A549 (cell line): ENCODE measurements around the gene SPAST. TPM values are rescaled to one million over a fixed set of nuclear protein-coding genes. Genes with fewer than 3 reads are reported as not detected.

Experiments used
- ATAC-seq, 2 experiments: fragments of 200-7000 bp in 1 of 2; fragments of >200 bp in 1 of 2; cut with Nextera tagmentation in 1 of 2; cut with Tn5 transposase in 1 of 2; 3 replicates each; pipeline versions ENCODE4 v1.8.0 to v1.9.1; 2018 to 2020; ENCODE audit warnings: mild to moderate bottlenecking in 1 of 2, moderate library complexity in 1 of 2
- CTCF ChIA-PET: fragments of 300-600 bp; sonication (Branson Sonifier 250); formaldehyde crosslinking; extraction: SDS; loops from one replicate; lab custom pipeline; 2021; ENCODE audit warnings: antibody characterized with exemption, inconsistent platforms; lab: Yijun Ruan, JAX
- POLR2A ChIA-PET: fragments of 350-600 bp; formaldehyde crosslinking; extraction: SDS; loops from one replicate; lab custom pipeline; 2021; ENCODE audit warnings: antibody characterized with exemption, inconsistent platforms; lab: Yijun Ruan, JAX
- DNase-seq, 2 experiments: peaks; one replicate each; pipeline versions ENCODE4 v3.0.0 to v3.0.0-alpha.2; 2011 to 2016; ENCODE audit warnings: low read depth in 1 of 2, low spot score in 1 of 2
- FAIRE-seq: peaks from 2 replicates; lab custom pipeline; 2011; peaks lifted over from hg19 to GRCh38; lab: Jason Lieb, UNC
- H3K27ac ChIP-seq, 2 experiments: fragments of >200 bp; sonication (Bioruptor Twin); formaldehyde crosslinking; 3 replicates each; pipeline ENCODE4 v1.5.1; 2016 to 2017
- H3K4me1 ChIP-seq: fragments of >200 bp; sonication (Bioruptor Twin); formaldehyde crosslinking; 3 replicates; pipeline ENCODE4 v1.6.1; 2016
- H3K4me2 ChIP-seq: fragments of >200 bp; sonication (Bioruptor Twin); formaldehyde crosslinking; 3 replicates; pipeline ENCODE4 v1.6.1; 2016
- H3K4me3 ChIP-seq: fragments of >200 bp; sonication (Bioruptor Twin); formaldehyde crosslinking; 3 replicates; pipeline ENCODE4 v1.5.1; 2016
- H3K9me3 ChIP-seq: fragments of >200 bp; sonication (Bioruptor Twin); formaldehyde crosslinking; 3 replicates; pipeline ENCODE4 v1.6.1; 2016
- CBX2 ChIP-seq: fragments of 200-600 bp; sonication (generic); IDR thresholded peaks from 2 replicates; pipeline ENCODE4 v1.6.1; 2016; ENCODE audit warnings: low read depth, mild to moderate bottlenecking, borderline replicate concordance
- CHD2 ChIP-seq: fragments of 150-350 bp; IDR thresholded peaks from 2 replicates; pipeline ENCODE4 v1.6.1; 2014; ENCODE audit warnings: low read length; ENCODE audit not compliant: partially characterized antibody
- E2F6 ChIP-seq: IDR thresholded peaks from 2 replicates; pipeline ENCODE4 v1.6.1; 2012; ENCODE audit warnings: low read depth, borderline replicate concordance
- EHMT2 ChIP-seq: fragments of 200-600 bp; sonication (generic); IDR thresholded peaks from 2 replicates; pipeline ENCODE4 v1.6.1; 2016; ENCODE audit warnings: antibody characterized with exemption, low read depth, mild to moderate bottlenecking, moderate library complexity
- ELK1 ChIP-seq: fragments of 150-350 bp; IDR thresholded peaks from 2 replicates; pipeline ENCODE4 v1.6.1; 2014; ENCODE audit warnings: low read depth, mild to moderate bottlenecking, low read length
- EP300 ChIP-seq, 2 experiments: fragments of >200 bp; sonication (Bioruptor Twin); formaldehyde crosslinking; IDR thresholded peaks; 2 replicates in 1 of 2; 3 replicates in 1 of 2; pipeline ENCODE4 v1.6.1; 2016 to 2017
- ESRRA ChIP-seq: fragments of 150-350 bp; IDR thresholded peaks from 2 replicates; pipeline ENCODE4 v1.6.1; 2014; ENCODE audit warnings: mild to moderate bottlenecking, low read length, borderline replicate concordance
- FOSB ChIP-seq: fragments of 250-450 bp; sonication (Bioruptor Pico); IDR thresholded peaks from 2 replicates; pipeline ENCODE4 v1.5.0; 2020; ENCODE audit warnings: mild to moderate bottlenecking, moderate library complexity
- GATA3 ChIP-seq: IDR thresholded peaks from 2 replicates; pipeline ENCODE4 v1.6.1; 2012; ENCODE audit warnings: borderline replicate concordance
- HDAC2 ChIP-seq: fragments of 200-600 bp; sonication (generic); IDR thresholded peaks from 2 replicates; pipeline ENCODE4 v1.6.1; 2016
- HEYL ChIP-seq: fragments of 250-450 bp; sonication (Bioruptor Pico); IDR thresholded peaks from 2 replicates; pipeline ENCODE4 v1.8.0; 2021; ENCODE audit warnings: mild to moderate bottlenecking, moderate library complexity
- HMGXB4 ChIP-seq: fragments of 250-450 bp; sonication (Bioruptor Pico); IDR thresholded peaks from 2 replicates; pipeline ENCODE4 v1.5.0; 2021; ENCODE audit warnings: mild to moderate bottlenecking, moderate library complexity, borderline replicate concordance
- HOXB13 ChIP-seq: fragments of 250-450 bp; sonication (Bioruptor Pico); IDR thresholded peaks from 2 replicates; pipeline ENCODE4 v1.5.0; 2020; ENCODE audit warnings: low read depth, mild to moderate bottlenecking, moderate library complexity
- KDM5A ChIP-seq: fragments of 200-600 bp; sonication (generic); IDR thresholded peaks from 2 replicates; pipeline ENCODE4 v1.6.1; 2016; ENCODE audit warnings: antibody characterized with exemption, mild to moderate bottlenecking
- MAFK ChIP-seq: fragments of 450-650 bp; IDR thresholded peaks from 2 replicates; pipeline ENCODE4 v1.6.1; 2014; ENCODE audit not compliant: partially characterized antibody
- PBX3 ChIP-seq: IDR thresholded peaks from 2 replicates; pipeline ENCODE4 v1.6.1; 2012
- RNF2 ChIP-seq: fragments of 200-600 bp; sonication (generic); IDR thresholded peaks from 2 replicates; pipeline ENCODE4 v1.6.1; 2016; ENCODE audit warnings: low read depth, mild to moderate bottlenecking, antibody characterized with exemption, moderate library complexity, borderline replicate concordance
- SREBF2 ChIP-seq: fragments of 450-650 bp; IDR thresholded peaks from 2 replicates; pipeline ENCODE4 v1.6.1; 2014; ENCODE audit warnings: mild to moderate bottlenecking, moderate library complexity
- USF2 ChIP-seq: fragments of 450-650 bp; IDR thresholded peaks from 2 replicates; pipeline ENCODE4 v1.6.1; 2014; ENCODE audit warnings: antibody characterized with exemption
- ZFP36 ChIP-seq: fragments of 450-650 bp; IDR thresholded peaks from 2 replicates; pipeline ENCODE4 v1.6.1; 2014; ENCODE audit warnings: borderline replicate concordance; ENCODE audit not compliant: partially characterized antibody
- ZSCAN20 ChIP-seq: fragments of 250-450 bp; sonication (Bioruptor Pico); IDR thresholded peaks from 2 replicates; pipeline ENCODE4 v1.8.0; 2022; ENCODE audit warnings: mild to moderate bottlenecking, moderate library complexity
- WGBS: methylation state at CpG from one replicate; pipeline ENCODE4 v1.1.6; 2017; ENCODE audit errors: missing lambda C conversion rate; 5-methylcytosine and 5-hydroxymethylcytosine counted together
- polyA plus RNA-seq, 4 experiments: library from polyadenylated mRNA; depleted of rRNA in 3 of 4; stranded (reverse); fragments of >200 nt; fragmentation: RNase III in 1 of 4; extraction: RNeasy Plus Mini Kit Qiagen cat#74134 plus additional on column Dnase treatment in 1 of 4; gene quantifications; 2 replicates in 3 of 4; 3 replicates in 1 of 4; pipeline ENCODE4 v1.2.3, GENCODE V29; 2011 to 2017

SPAST gene
- polyA plus RNA-seq, 2 of the 4 experiments (the other 2 are of a cell fraction) = 18.7 to 36.3 TPM

- ATAC-seq (no peak), DNase-seq (no peak), FAIRE-seq (no peak)
- H3K4me2 ChIP-seq = no peak overlapping the region
- no peak for TF ChIP-seq CHD2
- TF ChIP-seq EP300 (IDR thresholded peaks at IDR 0.05) = no peak
- TF ChIP-seq ELK1 = no peak
- TF ChIP-seq PBX3 = no peak
- no peak for TF ChIP-seq GATA3
- no peak for TF ChIP-seq ESRRA
- no peak for TF ChIP-seq EHMT2
- TF ChIP-seq HEYL (CRISPR knock-in tag) = no peak
- TF ChIP-seq HMGXB4 (CRISPR knock-in tag) = no peak
- TF ChIP-seq USF2 = no peak
- no peak for TF ChIP-seq E2F6
- no peak for TF ChIP-seq SREBF2
- no peak for TF ChIP-seq FOSB (CRISPR knock-in tag)
- no peak for TF ChIP-seq HOXB13
- TF ChIP-seq KDM5A = no peak
- TF ChIP-seq ZFP36 = no peak
- TF ChIP-seq CBX2 = no peak
- ChIA-PET POLR2A (no interaction called here), CTCF (interaction anchor here (0.6 to 2.4 kb wide), 4 partner anchors 8 to 21 kb away, joined by 3 to 12 read pairs (median 4); no protein-coding TSS in a partner anchor)
- WGBS = 90% methylated on average over 8 of the region's 8 CpGs
- H3K9me3 ChIP-seq = no peaks in the 10 kb centered on the region
- no peak overlapping the region for H3K4me3 ChIP-seq
- no peak overlapping the region for H3K27ac ChIP-seq
- H3K4me1 ChIP-seq = peaks cover 18% of the 10 kb centered on the region
Observed at GRCh38 chr2:32061430-32061829, 1.9 kb upstream of the SPAST start.

- WGBS = 84% methylated on average over 13 of the region's 13 CpGs
- Histone ChIP-seq H3K4me1 (peaks cover 18% of the 10 kb centered on the region), H3K4me3 (peak overlapping the region; percentile 76), H3K4me2 (peak overlapping the region; percentile 73), H3K9me3 (no peaks in the 10 kb centered on the region), H3K27ac (peak overlapping the region; percentile 82 to 92)
- ATAC-seq (no peak), DNase-seq (no peak), FAIRE-seq (no peak)
- ChIA-PET CTCF (interaction anchor here (0.6 to 2.4 kb wide), 9 partner anchors 9 to 132 kb away, joined by 3 to 12 read pairs (median 3); no protein-coding TSS in a partner anchor), POLR2A (interaction anchor here (1.7 to 3.4 kb wide), 3 partner anchors 22 to 103 kb away, joined by 5 to 67 read pairs (median 53); partner anchors contain the start of genes DPY30 and SLC30A6)
- no peak for TF ChIP-seq ZSCAN20
- no peak for TF ChIP-seq HDAC2
- no peak for TF ChIP-seq RNF2
- TF ChIP-seq MAFK = no peak
- TF ChIP-seq E2F6 = no peak
Observed at GRCh38 chr2:32061973-32062861, 1.1 kb upstream of the SPAST start.
